RWPE2 (cell line): ENCODE results near the gene POFUT2.

ENCODE experiments used
- ATAC-seq: fragments of 200-7000 bp; cut with Tn5 transposase; 3 replicates; pipeline ENCODE4 v1.9.1; 2021; ENCODE audit warnings: low read depth
- DNase-seq: peaks from one replicate; pipeline ENCODE4 v3.0.0-alpha.2; 2020; ENCODE audit warnings: low spot score
- H3K27ac ChIP-seq: fragments of 450-650 bp; 2 replicates; pipeline ENCODE4 v1.5.1; 2017; ENCODE audit warnings: mild to moderate bottlenecking; ENCODE audit not compliant: poor library complexity, severe bottlenecking
- H3K27me3 ChIP-seq: fragments of 250-450 bp; sonication (Bioruptor Pico); 2 replicates; pipeline ENCODE4 v1.5.1; 2021; ENCODE audit warnings: mild to moderate bottlenecking, moderate library complexity; ENCODE audit not compliant: insufficient read depth, poor library complexity, severe bottlenecking
- H3K36me3 ChIP-seq: fragments of 250-450 bp; sonication (Bioruptor Pico); 2 replicates; pipeline ENCODE4 v1.5.1; 2020; ENCODE audit warnings: low read depth, mild to moderate bottlenecking, moderate library complexity
- H3K4me1 ChIP-seq: fragments of 250-450 bp; sonication (Bioruptor Pico); 2 replicates; pipeline ENCODE4 v1.5.1; 2021; ENCODE audit warnings: mild to moderate bottlenecking, moderate library complexity; ENCODE audit not compliant: insufficient read depth, poor library complexity, severe bottlenecking
- H3K4me3 ChIP-seq: fragments of 250-450 bp; sonication (Bioruptor Pico); 2 replicates; pipeline ENCODE4 v1.5.1; 2021; ENCODE audit warnings: mild to moderate bottlenecking, moderate library complexity; ENCODE audit not compliant: severe bottlenecking
- H3K9me3 ChIP-seq: fragments of 250-450 bp; sonication (Bioruptor Pico); 2 replicates; pipeline ENCODE4 v1.5.1; 2021; ENCODE audit warnings: mild to moderate bottlenecking, moderate library complexity; ENCODE audit not compliant: severe bottlenecking
- CTCF ChIP-seq: fragments of 450-650 bp; IDR thresholded peaks from one replicate; pipeline ENCODE4 v1.5.1; 2017; ENCODE audit warnings: mild to moderate bottlenecking, moderate library complexity; ENCODE audit not compliant: poor library complexity, severe bottlenecking

The POFUT2 gene

GRCh38 chr21:45253180-45253579, 34.5 kb downstream of the POFUT2 start:
- Histone ChIP-seq H3K36me3 (no peaks in the 10 kb centered on the region), H3K4me3 (no peak overlapping the region), H3K9me3 (no peaks in the 10 kb centered on the region), H3K27me3 (peaks cover 7% of the 10 kb centered on the region), H3K4me1 (no peaks in the 10 kb centered on the region), H3K27ac (no peak overlapping the region)
- ATAC-seq, result peak; percentile 43
- peak; percentile 26 for DNase-seq
- TF ChIP-seq CTCF, result no peak

- peak; percentile 34 for DNase-seq
- no peak for ATAC-seq
- Histone ChIP-seq H3K27me3 (peaks cover 2% of the 10 kb centered on the region), H3K4me3 (no peak overlapping the region), H3K27ac (no peak overlapping the region), H3K4me1 (no peaks in the 10 kb centered on the region), H3K9me3 (no peaks in the 10 kb centered on the region), H3K36me3 (no peaks in the 10 kb centered on the region)
- no peak for TF ChIP-seq CTCF
These were observed 35.2 kb downstream of the POFUT2 start for GRCh38 chr21:45252448-45252925.

GRCh38 chr21:45251635-45252447, 35.9 kb downstream of the POFUT2 start:
- TF ChIP-seq CTCF, result no peak
- ATAC-seq (no peak), DNase-seq (peak; percentile 60)
- no peak overlapping the region for H3K27ac ChIP-seq
- H3K4me3 ChIP-seq, result no peak overlapping the region
- H3K27me3 ChIP-seq, result peaks cover 2% of the 10 kb centered on the region
- H3K4me1 ChIP-seq, result no peaks in the 10 kb centered on the region
- no peaks in the 10 kb centered on the region for H3K36me3 ChIP-seq
- H3K9me3 ChIP-seq, result no peaks in the 10 kb centered on the region

GRCh38 chr21:45250914-45251634, 36.6 kb downstream of the POFUT2 start:
- H3K4me3 ChIP-seq, result no peak overlapping the region
- no peak for TF ChIP-seq CTCF
- H3K9me3 ChIP-seq, result no peaks in the 10 kb centered on the region
- no peaks in the 10 kb centered on the region for H3K36me3 ChIP-seq
- ATAC-seq (no peak), DNase-seq (no peak)
- H3K4me1 ChIP-seq, result no peaks in the 10 kb centered on the region
- peaks cover 2% of the 10 kb centered on the region for H3K27me3 ChIP-seq
- H3K27ac ChIP-seq, result no peak overlapping the region
